K562 (cell line): ENCODE data around the gene LIMD2. TPM values are rescaled to one million over a fixed set of nuclear protein-coding genes. Genes with fewer than 3 reads are reported as not detected.

ENCODE experiments used
- CBFB ChIP-seq: sonication (generic); formaldehyde crosslinking; IDR thresholded peaks from 2 replicates; pipeline ENCODE4 v1.4.0; 2020; ENCODE audit warnings: mild to moderate bottlenecking, missing genetic modification reagents
- CXXC5 ChIP-seq: fragments of 250-450 bp; sonication (Bioruptor Pico); IDR thresholded peaks from 2 replicates; pipeline ENCODE4 v1.8.0; 2022; ENCODE audit warnings: inconsistent platforms, mild to moderate bottlenecking, moderate library complexity
- ETS2 ChIP-seq: IDR thresholded peaks from 2 replicates; pipeline ENCODE4 v1.6.1; 2016; ENCODE audit warnings: borderline replicate concordance, missing genetic modification characterization, mild to moderate bottlenecking, moderate library complexity, missing compliant biosample characterization; ENCODE audit not compliant: poor library complexity, severe bottlenecking
- GABPB1 ChIP-seq: sonication (generic); formaldehyde crosslinking; IDR thresholded peaks from 2 replicates; pipeline ENCODE4 v1.8.0; 2022; ENCODE audit warnings: mild to moderate bottlenecking, missing genetic modification reagents
- GATA2 ChIP-seq: sonication (generic); formaldehyde crosslinking; IDR thresholded peaks from 2 replicates; pipeline ENCODE4 v1.4.0; 2020; ENCODE audit warnings: mild to moderate bottlenecking, missing genetic modification reagents
- GTF2F1 ChIP-seq: IDR thresholded peaks from 2 replicates; pipeline ENCODE4 v1.6.1; 2011; ENCODE audit warnings: low read depth, low read length, improper control_type of control experiment
- MIER1 ChIP-seq: fragments of 450-650 bp; IDR thresholded peaks from 2 replicates; pipeline ENCODE4 v1.6.1; 2016; ENCODE audit warnings: antibody characterized with exemption, mild to moderate bottlenecking, low read depth
- MTA2 ChIP-seq: fragments of 450-650 bp; IDR thresholded peaks from 2 replicates; pipeline ENCODE4 v1.6.1; 2016; ENCODE audit warnings: low read depth
- MTA3 ChIP-seq: fragments of 450-650 bp; formaldehyde crosslinking; IDR thresholded peaks from 2 replicates; pipeline ENCODE4 v1.6.1; 2017; ENCODE audit warnings: mild to moderate bottlenecking, borderline replicate concordance
- SMAD1 ChIP-seq: fragments of 150-350 bp; IDR thresholded peaks from 2 replicates; pipeline ENCODE4 v1.6.1; 2014; ENCODE audit warnings: low read length, low read depth; ENCODE audit not compliant: partially characterized antibody
- SMAD4 ChIP-seq: fragments of 250-450 bp; sonication (Bioruptor Pico); conservative IDR thresholded peaks from 2 replicates; pipeline ENCODE4 v1.8.0; 2021; ENCODE audit warnings: inconsistent platforms, mild to moderate bottlenecking, moderate library complexity
- SMC3 ChIP-seq: conservative IDR thresholded peaks from 2 replicates; pipeline ENCODE4 v1.6.1; 2011; ENCODE audit warnings: low read depth, low read length, improper control_type of control experiment; ENCODE audit not compliant: insufficient read depth
- ZNF41 ChIP-seq: fragments of 250-450 bp; sonication (Bioruptor Pico); conservative IDR thresholded peaks from 2 replicates; pipeline ENCODE4 v1.4.0; 2020; ENCODE audit warnings: mild to moderate bottlenecking
- polyA plus RNA-seq, 8 experiments: library from polyadenylated mRNA; depleted of rRNA in 4 of 8; stranded (reverse) in 5 of 8; unstranded in 3 of 8; fragments of >200 nt; fragmentation: Nextera tagmentation in 2 of 8; fragmentation: Illumina TruSeq in 1 of 8; extraction: Ambion mirVana in 2 of 8; extraction: Trizol in 1 of 8; gene quantifications; 2 replicates each; pipeline versions ENCODE4 v1.2.1 to v1.2.3, GENCODE V29; 2011 to 2014; ENCODE audit warnings: inconsistent platforms in 1 of 8, missing spikeins in 1 of 8
- total RNA-seq, 7 experiments: library from RNA; depleted of rRNA in 6 of 7; stranded (reverse); fragments of >200 nt in 6 of 7; fragmentation: Illumina TruSeq in 2 of 7; extraction: Trizol in 2 of 7; gene quantifications; 2 replicates each; pipeline versions ENCODE4 v1.2.1 to v1.2.3, GENCODE V29; 2011 to 2021; ENCODE audit warnings: low replicate concordance in 1 of 7
- TF ChIP-seq, protein P1 (sequence below): sonication (generic); formaldehyde crosslinking; IDR thresholded peaks from 2 replicates; pipeline ENCODE4 v1.8.1; 2023; ENCODE audit warnings: mild to moderate bottlenecking, missing genetic modification reagents
- TF ChIP-seq, protein P2 (sequence below): fragments of 450-650 bp; IDR thresholded peaks from 2 replicates; pipeline ENCODE4 v1.6.1; 2016; ENCODE audit warnings: low read depth, mild to moderate bottlenecking, moderate library complexity
- TF ChIP-seq, protein P3 (sequence below), 2 experiments: fragments of 450-650 bp; formaldehyde crosslinking in 1 of 2; IDR thresholded peaks; 2 replicates each; pipeline versions ENCODE4 v1.4.0 to v1.6.1; 2014 to 2020; ENCODE audit warnings: mild to moderate bottlenecking in 2 of 2, borderline replicate concordance in 1 of 2, low read depth in 1 of 2

The LIMD2 gene
- total and polyA plus RNA-seq, 9 of the 15 experiments (the other 6 are each of a cell fraction or from before 2014, with no cell fraction given): 0.07 to 11.2 (median 2.8) TPM

DNA sequence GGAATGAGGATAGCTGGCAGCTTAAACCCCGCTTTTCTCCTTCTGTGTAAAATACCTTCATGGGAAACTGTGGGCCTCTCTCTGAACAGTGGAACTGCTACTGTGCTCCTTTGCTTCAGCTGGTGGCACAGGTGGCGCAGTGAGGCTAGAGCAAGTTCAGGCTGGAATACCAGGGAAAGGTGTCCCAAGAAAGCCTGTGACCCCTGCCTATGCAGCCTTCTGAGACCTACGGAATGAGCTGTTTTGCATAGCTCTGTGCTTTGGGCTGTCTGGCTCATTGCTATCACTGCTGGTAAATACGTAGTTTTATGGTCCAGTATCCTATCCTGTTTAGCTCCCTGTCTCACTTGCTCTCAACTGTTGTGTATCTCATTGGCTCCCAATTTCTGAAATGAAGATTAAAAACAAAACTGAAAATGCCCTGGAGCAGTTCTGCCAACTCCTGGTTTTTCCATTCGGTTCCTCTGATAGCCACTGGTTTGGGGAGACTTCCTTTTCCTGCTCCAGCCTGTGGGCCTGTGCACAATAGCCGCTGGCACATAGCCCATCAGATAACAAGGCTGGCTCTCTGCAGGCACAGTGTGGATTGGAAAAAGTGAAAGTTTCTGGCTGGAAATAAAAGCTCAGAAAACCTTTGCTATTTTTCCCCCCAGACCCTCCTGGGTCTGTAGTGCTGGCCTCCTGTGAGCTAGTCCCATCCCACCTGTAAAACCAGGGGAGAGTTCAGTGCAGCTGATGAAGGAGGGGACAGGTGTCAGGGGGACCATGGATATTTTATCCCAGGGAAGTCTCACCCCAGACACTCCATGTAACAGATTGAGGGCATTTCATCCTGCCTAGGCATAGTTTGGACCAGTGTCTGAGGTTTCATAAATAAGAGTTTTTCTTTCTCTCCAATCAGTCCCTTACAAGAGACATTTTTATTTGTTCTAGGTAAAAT is 24.0 kb downstream of the LIMD2 start (continued):
- TF ChIP-seq ZNF41 (0 out of 2 replicates have a peak, but pooled peaks have one; percentile 5), MTA2 (no peak; the same call in 1 of the 2 replicates), SMC3 (no peak), MIER1 (no peak), GABPB1 (CRISPR knock-in tag) (0 out of 2 replicates have a peak, but pooled peaks have one; percentile 59), SMAD4 (CRISPR knock-in tag) (peak; percentile 79), CBFB (no peak), GTF2F1 (no peak), CXXC5 (CRISPR knock-in tag) (peak; percentile 47; the same call in 1 of the 2 replicates), SMAD1 (peak; percentile 99), ETS2 (no peak), MTA3 (peak; percentile 67; the same call in 1 of the 2 replicates), GATA2 (CRISPR knock-in tag) (peak; percentile 91)
- TF ChIP-seq, protein P1, sequence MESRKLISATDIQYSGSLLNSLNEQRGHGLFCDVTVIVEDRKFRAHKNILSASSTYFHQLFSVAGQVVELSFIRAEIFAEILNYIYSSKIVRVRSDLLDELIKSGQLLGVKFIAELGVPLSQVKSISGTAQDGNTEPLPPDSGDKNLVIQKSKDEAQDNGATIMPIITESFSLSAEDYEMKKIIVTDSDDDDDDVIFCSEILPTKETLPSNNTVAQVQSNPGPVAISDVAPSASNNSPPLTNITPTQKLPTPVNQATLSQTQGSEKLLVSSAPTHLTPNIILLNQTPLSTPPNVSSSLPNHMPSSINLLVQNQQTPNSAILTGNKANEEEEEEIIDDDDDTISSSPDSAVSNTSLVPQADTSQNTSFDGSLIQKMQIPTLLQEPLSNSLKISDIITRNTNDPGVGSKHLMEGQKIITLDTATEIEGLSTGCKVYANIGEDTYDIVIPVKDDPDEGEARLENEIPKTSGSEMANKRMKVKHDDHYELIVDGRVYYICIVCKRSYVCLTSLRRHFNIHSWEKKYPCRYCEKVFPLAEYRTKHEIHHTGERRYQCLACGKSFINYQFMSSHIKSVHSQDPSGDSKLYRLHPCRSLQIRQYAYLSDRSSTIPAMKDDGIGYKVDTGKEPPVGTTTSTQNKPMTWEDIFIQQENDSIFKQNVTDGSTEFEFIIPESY (CRISPR knock-in tag): no peak
- TF ChIP-seq, protein P2, sequence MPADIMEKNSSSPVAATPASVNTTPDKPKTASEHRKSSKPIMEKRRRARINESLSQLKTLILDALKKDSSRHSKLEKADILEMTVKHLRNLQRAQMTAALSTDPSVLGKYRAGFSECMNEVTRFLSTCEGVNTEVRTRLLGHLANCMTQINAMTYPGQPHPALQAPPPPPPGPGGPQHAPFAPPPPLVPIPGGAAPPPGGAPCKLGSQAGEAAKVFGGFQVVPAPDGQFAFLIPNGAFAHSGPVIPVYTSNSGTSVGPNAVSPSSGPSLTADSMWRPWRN: peak; percentile 37; the same call in 1 of the 2 replicates
- TF ChIP-seq, protein P3, sequence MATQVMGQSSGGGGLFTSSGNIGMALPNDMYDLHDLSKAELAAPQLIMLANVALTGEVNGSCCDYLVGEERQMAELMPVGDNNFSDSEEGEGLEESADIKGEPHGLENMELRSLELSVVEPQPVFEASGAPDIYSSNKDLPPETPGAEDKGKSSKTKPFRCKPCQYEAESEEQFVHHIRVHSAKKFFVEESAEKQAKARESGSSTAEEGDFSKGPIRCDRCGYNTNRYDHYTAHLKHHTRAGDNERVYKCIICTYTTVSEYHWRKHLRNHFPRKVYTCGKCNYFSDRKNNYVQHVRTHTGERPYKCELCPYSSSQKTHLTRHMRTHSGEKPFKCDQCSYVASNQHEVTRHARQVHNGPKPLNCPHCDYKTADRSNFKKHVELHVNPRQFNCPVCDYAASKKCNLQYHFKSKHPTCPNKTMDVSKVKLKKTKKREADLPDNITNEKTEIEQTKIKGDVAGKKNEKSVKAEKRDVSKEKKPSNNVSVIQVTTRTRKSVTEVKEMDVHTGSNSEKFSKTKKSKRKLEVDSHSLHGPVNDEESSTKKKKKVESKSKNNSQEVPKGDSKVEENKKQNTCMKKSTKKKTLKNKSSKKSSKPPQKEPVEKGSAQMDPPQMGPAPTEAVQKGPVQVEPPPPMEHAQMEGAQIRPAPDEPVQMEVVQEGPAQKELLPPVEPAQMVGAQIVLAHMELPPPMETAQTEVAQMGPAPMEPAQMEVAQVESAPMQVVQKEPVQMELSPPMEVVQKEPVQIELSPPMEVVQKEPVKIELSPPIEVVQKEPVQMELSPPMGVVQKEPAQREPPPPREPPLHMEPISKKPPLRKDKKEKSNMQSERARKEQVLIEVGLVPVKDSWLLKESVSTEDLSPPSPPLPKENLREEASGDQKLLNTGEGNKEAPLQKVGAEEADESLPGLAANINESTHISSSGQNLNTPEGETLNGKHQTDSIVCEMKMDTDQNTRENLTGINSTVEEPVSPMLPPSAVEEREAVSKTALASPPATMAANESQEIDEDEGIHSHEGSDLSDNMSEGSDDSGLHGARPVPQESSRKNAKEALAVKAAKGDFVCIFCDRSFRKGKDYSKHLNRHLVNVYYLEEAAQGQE (IDR thresholded peaks at IDR 0.05; ENCODE audit: borderline replicate concordance): peak; percentile 20; the same call in 1 of the 2 replicates
- TF ChIP-seq, protein P3 (CRISPR knock-in tag; IDR thresholded peaks at IDR 0.05; ENCODE audit: low read depth): no peak
